ENCODE measurements around the gene DDIT3. TPM values are rescaled to one million over a fixed set of nuclear protein-coding genes. Genes with fewer than 3 reads are reported as not detected.

The DDIT3 gene
- total and polyA plus RNA-seq, 2 of the 4 experiments (the other 2 are of a cell fraction), result 19.4 to 54.4 TPM

DNA sequence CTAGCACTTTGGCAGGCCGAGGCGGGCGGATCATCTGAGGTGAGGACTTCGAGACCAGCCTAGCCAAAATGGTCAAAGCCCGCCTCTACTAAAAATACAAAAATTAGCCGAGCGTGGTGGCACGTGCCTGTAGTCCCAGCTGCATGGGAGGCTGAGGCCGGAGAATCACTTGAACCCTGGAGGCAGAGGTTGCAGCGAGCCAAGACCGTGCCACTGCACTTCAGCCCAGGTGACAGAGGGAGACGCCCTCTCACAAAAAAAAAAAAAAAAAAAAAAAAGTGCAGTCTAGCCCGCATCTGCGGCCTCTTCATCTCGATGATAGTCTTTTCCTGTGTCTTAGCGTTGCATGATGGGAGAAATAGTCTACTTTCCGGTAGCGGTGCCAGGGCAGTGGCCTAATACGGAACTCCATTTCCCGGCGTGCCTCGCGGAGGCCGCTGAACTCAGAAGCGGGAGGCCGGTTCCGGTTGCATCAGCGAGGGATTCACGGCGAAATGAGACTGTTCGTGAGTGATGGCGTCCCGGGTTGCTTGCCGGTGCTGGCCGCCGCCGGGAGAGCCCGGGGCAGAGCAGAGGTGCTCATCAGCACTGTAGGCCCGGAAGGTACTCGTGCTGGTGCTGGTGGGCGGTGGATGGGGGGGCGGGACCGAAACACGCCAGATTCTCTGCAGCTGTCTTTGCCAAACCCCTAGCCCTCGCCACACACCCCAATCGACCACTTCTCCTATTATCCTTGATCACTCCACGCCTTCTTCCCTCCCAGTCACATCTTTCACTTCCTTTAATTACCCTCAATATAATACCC lies 32.5 kb downstream of the DDIT3 start, which contains the start of gene MARS1 (continued):
- TF ChIP-seq, protein P1, sequence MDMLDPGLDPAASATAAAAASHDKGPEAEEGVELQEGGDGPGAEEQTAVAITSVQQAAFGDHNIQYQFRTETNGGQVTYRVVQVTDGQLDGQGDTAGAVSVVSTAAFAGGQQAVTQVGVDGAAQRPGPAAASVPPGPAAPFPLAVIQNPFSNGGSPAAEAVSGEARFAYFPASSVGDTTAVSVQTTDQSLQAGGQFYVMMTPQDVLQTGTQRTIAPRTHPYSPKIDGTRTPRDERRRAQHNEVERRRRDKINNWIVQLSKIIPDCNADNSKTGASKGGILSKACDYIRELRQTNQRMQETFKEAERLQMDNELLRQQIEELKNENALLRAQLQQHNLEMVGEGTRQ (IDR thresholded peaks at IDR 0.05; ENCODE audit: low read depth, low read length), result no peak

DNA sequence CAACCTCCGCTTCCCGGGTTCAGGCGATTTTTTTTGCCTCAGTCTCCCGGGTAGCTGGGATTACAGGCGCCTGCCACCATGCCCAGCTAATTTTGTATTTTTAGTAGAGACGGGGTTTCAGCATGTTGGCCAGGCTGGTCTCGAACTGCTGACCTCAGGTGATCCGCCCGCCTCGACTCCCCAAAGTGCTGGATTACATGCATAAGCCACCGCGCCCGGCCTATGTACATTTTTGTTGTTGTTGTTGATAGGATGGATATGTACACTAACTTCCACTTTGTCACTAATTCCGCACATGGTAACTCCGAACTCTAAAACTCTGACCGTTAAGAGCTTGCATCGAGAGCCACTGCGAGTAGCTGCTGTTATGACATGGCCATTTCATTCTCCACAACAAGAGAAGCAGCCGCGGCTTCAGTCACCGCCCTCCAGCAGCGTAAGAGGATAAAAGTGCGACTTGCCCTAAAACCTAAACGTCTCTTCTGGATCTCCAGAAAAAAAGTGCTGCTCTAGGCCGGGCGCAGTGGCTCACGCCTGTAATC lies 33.2 kb downstream of the DDIT3 start:
- Histone ChIP-seq H3K4me1 (ENCODE audit: control insufficient read depth, insufficient read depth, low read length) (peaks cover 8% of the 10 kb centered on the region), H3K14ac (replicated peaks; ENCODE audit: low read depth, low read length) (no peak overlapping the region), H3K27me3 (ENCODE audit: control insufficient read depth, insufficient read depth, low read length) (no peaks in the 10 kb centered on the region), H2AK9ac (replicated peaks; ENCODE audit: low read depth, low read length, poor library complexity) (peak overlapping the region; percentile 83), H3K9me3 (ENCODE audit: control insufficient read depth, insufficient read depth, low read length) (no peaks in the 10 kb centered on the region), H2BK20ac (ENCODE audit: low read depth, low read length) (no peak overlapping the region), H3K4me2 (ENCODE audit: low read depth, low read length) (peak overlapping the region; percentile 53; the same call in 1 of the 2 replicates), H2BK15ac (ENCODE audit: low read depth, low read length) (no peak overlapping the region; the same call in 2 of the 3 replicates), H3K9me1 (ENCODE audit: insufficient read depth, low read length) (peaks cover 15% of the 10 kb centered on the region), H3K9ac (ENCODE audit: low read depth, low read length) (no peak overlapping the region), H4K5ac (ENCODE audit: low read depth, low read length) (peak overlapping the region; percentile 96), H3K27ac (ENCODE audit: insufficient read depth, low read length) (no peak overlapping the region; the same call in 1 of the 2 replicates), H2AFZ (replicated peaks; ENCODE audit: low read length, poor library complexity) (peak overlapping the region; percentile 97), H3K18ac (ENCODE audit: low read depth, low read length) (no peak overlapping the region), H3K23ac (ENCODE audit: low read depth, low read length) (no peak overlapping the region), H4K91ac (ENCODE audit: insufficient read depth, low read depth, low read length) (peak overlapping the region; percentile 83; the same call in 1 of the 2 replicates), H2BK120ac (ENCODE audit: low read depth, low read length) (0 out of 2 replicates have a peak overlapping the region, but pooled peaks have one; percentile 34), H2BK5ac (ENCODE audit: low read depth, low read length, poor library complexity, severe bottlenecking) (peak overlapping the region; percentile 48), H3K36me3 (ENCODE audit: control insufficient read depth, insufficient read depth, low read length) (peaks cover 22% of the 10 kb centered on the region), H4K20me1 (ENCODE audit: insufficient read depth, low read length) (peaks cover 16% of the 10 kb centered on the region; the same call in 1 of the 2 replicates), H4K8ac (ENCODE audit: low read depth in 2 of 2, low read length in 2 of 2) (peak overlapping the region; percentile 93 to 95), H3K56ac (ENCODE audit: extremely low read depth, insufficient read depth, low read length) (no peak overlapping the region), H2AK5ac (ENCODE audit: low read depth, low read length) (peak overlapping the region; percentile 86), H3K4me3 (ENCODE audit: insufficient read depth, low read depth, low read length) (no peak overlapping the region), H3K4ac (ENCODE audit: low read depth, low read length) (peak overlapping the region; percentile 75), H3K79me1 (ENCODE audit: low read depth in 1 of 2, low read length in 2 of 2) (peaks cover 28 to 43% of the 10 kb centered on the region in 2 experiments)
- no peak for DNase-seq
- CTCF ChIA-PET, result no interaction called here
- no TSS peak for BruUV-seq (replicated peaks)
- in situ Hi-C loops (cut with MboI; ENCODE audit: low sequenced_read_pairs), result no loop called here
- dilution Hi-C loops (cut with HindIII; ENCODE audit: low sequenced_read_pairs, unreplicated experiment), result no loop called here
- intact Hi-C loops (cut with micrococcal nuclease), result no loop called here
- no peak for ATAC-seq (ENCODE audit: low read depth)
- POLR2A ChIA-PET (ENCODE audit: unreplicated experiment), result no interaction called here
- WGBS, 2 experiments (ENCODE audit: extremely low coverage in 2 of 2, insufficient read length in 1 of 2), result 76% methylated on average over 10 of the region's 27 CpGs; no CpG with 5 or more reads in 1 of the 2 experiments
- TF ChIP-seq FOS (IDR thresholded peaks at IDR 0.05; ENCODE audit: low read depth, low read length), result no peak
- no peak for TF ChIP-seq MXI1 (IDR thresholded peaks at IDR 0.05; ENCODE audit: borderline replicate concordance, low read depth, low read length)
- TF ChIP-seq, protein P2, sequence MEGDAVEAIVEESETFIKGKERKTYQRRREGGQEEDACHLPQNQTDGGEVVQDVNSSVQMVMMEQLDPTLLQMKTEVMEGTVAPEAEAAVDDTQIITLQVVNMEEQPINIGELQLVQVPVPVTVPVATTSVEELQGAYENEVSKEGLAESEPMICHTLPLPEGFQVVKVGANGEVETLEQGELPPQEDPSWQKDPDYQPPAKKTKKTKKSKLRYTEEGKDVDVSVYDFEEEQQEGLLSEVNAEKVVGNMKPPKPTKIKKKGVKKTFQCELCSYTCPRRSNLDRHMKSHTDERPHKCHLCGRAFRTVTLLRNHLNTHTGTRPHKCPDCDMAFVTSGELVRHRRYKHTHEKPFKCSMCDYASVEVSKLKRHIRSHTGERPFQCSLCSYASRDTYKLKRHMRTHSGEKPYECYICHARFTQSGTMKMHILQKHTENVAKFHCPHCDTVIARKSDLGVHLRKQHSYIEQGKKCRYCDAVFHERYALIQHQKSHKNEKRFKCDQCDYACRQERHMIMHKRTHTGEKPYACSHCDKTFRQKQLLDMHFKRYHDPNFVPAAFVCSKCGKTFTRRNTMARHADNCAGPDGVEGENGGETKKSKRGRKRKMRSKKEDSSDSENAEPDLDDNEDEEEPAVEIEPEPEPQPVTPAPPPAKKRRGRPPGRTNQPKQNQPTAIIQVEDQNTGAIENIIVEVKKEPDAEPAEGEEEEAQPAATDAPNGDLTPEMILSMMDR (conservative IDR thresholded peaks at IDR 0.05; ENCODE audit: low read depth, low read length), result no peak
- no peak for TF ChIP-seq CEBPB (IDR thresholded peaks at IDR 0.05; ENCODE audit: low read depth, low read length)
- no peak for TF ChIP-seq RFX5 (IDR thresholded peaks at IDR 0.05; ENCODE audit: low read depth, low read length)
- TF ChIP-seq MAFK (IDR thresholded peaks at IDR 0.05; ENCODE audit: low read depth, low read length), result no peak
- TF ChIP-seq, protein P3, sequence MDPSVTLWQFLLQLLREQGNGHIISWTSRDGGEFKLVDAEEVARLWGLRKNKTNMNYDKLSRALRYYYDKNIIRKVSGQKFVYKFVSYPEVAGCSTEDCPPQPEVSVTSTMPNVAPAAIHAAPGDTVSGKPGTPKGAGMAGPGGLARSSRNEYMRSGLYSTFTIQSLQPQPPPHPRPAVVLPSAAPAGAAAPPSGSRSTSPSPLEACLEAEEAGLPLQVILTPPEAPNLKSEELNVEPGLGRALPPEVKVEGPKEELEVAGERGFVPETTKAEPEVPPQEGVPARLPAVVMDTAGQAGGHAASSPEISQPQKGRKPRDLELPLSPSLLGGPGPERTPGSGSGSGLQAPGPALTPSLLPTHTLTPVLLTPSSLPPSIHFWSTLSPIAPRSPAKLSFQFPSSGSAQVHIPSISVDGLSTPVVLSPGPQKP (IDR thresholded peaks at IDR 0.05; ENCODE audit: borderline replicate concordance, low read depth, low read length), result no peak
- TF ChIP-seq POLR2A (IDR thresholded peaks at IDR 0.05; ENCODE audit: low read depth, low read length), result no peak
- no peak for TF ChIP-seq RCOR1 (IDR thresholded peaks at IDR 0.05; ENCODE audit: insufficient replicate concordance, low read length)
- no peak for TF ChIP-seq RAD21 (IDR thresholded peaks at IDR 0.05; ENCODE audit: low read length)
- TF ChIP-seq CHD1 (IDR thresholded peaks at IDR 0.05; ENCODE audit: low read depth, low read length), result no peak

Data from IMR-90 (cell line).